Transverse colon (tissue), 4 donors: ENCODE measurements around the gene GNPDA1.

Source experiments
- CTCF ChIP-seq, 5 experiments: fragments of 200-600 bp in 3 of 5; fragments of 450-650 bp in 2 of 5; sonication (generic) in 3 of 5; IDR thresholded peaks; 1 replicate in 2 of 5; 2 replicates in 3 of 5; pipeline ENCODE4 v1.5.1; 2016 to 2017; ENCODE audit warnings: antibody characterized with exemption in 5 of 5, inconsistent platforms in 3 of 5, mild to moderate bottlenecking in 2 of 5, moderate library complexity in 1 of 5
- POLR2A ChIP-seq: fragments of 450-650 bp; IDR thresholded peaks from one replicate; pipeline ENCODE4 v1.6.1; 2016; ENCODE audit warnings: antibody characterized with exemption, mild to moderate bottlenecking, moderate library complexity
- POLR2AphosphoS5 ChIP-seq, 3 donors: sonication (generic); formaldehyde crosslinking; IDR thresholded peaks; one replicate each; pipeline ENCODE4 v1.6.1; 2016; ENCODE audit warnings: antibody characterized with exemption in 3 of 3

- TF ChIP-seq POLR2A, result no peak
- TF ChIP-seq CTCF (IDR thresholded peaks at IDR 0.05), result no peak
- TF ChIP-seq POLR2AphosphoS5 (IDR thresholded peaks at IDR 0.05), result no peak
Measured at GRCh38 chr5:142015781-142016533, 3.1 kb upstream of the GNPDA1 start.
